NB4 (cell line): ENCODE results near the gene KCNA2.

Experiments
- MAX ChIP-seq: IDR thresholded peaks from 2 replicates; pipeline ENCODE4 v1.6.1; 2011; ENCODE audit warnings: low read depth, low read length
- MYC ChIP-seq: IDR thresholded peaks from 2 replicates; pipeline ENCODE4 v1.6.1; 2011; ENCODE audit warnings: low read depth, low read length
- POLR2A ChIP-seq: IDR thresholded peaks from 2 replicates; pipeline ENCODE4 v1.6.1; 2011; ENCODE audit warnings: mild to moderate bottlenecking; ENCODE audit not compliant: insufficient read length; ENCODE audit errors: extremely low read depth
- TF ChIP-seq, protein P1 (sequence below): IDR thresholded peaks from one replicate; pipeline ENCODE4 v1.5.1; 2012; ENCODE audit warnings: low read depth, low read length

- TF ChIP-seq, protein P1, sequence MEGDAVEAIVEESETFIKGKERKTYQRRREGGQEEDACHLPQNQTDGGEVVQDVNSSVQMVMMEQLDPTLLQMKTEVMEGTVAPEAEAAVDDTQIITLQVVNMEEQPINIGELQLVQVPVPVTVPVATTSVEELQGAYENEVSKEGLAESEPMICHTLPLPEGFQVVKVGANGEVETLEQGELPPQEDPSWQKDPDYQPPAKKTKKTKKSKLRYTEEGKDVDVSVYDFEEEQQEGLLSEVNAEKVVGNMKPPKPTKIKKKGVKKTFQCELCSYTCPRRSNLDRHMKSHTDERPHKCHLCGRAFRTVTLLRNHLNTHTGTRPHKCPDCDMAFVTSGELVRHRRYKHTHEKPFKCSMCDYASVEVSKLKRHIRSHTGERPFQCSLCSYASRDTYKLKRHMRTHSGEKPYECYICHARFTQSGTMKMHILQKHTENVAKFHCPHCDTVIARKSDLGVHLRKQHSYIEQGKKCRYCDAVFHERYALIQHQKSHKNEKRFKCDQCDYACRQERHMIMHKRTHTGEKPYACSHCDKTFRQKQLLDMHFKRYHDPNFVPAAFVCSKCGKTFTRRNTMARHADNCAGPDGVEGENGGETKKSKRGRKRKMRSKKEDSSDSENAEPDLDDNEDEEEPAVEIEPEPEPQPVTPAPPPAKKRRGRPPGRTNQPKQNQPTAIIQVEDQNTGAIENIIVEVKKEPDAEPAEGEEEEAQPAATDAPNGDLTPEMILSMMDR, result no peak
- TF ChIP-seq POLR2A (no peak), MYC (no peak), MAX (no peak)
Measured at GRCh38 chr1:110549831-110550230, 56.3 kb downstream of the KCNA2 start.
